HCT116 (cell line): ENCODE data around the gene PIK3R2. TPM values are rescaled to one million over a fixed set of nuclear protein-coding genes. Genes with fewer than 3 reads are reported as not detected.

Experiments
- ATAC-seq: fragments of 200-7000 bp; cut with Tn5 transposase; 2 replicates; pipeline ENCODE4 v1.9.1; 2020; ENCODE audit warnings: mild to moderate bottlenecking, moderate library complexity
- BruUV-seq: library from RNA; stranded (reverse); fragments of 400-500 nt; replicated peaks from 2 replicates; lab custom pipeline; 2021; lab: Mats Ljungman, UMichigan
- CTCF ChIA-PET: fragments of 300-600 bp; sonication (Branson Sonifier 250); formaldehyde crosslinking; loops from one replicate; lab custom pipeline; 2021; ENCODE audit warnings: antibody characterized with exemption; lab: Charles Lee
- POLR2A ChIA-PET: fragments of 300-600, 350-600 bp; sonication (Branson Sonifier 250); formaldehyde crosslinking; loops from one replicate; lab custom pipeline; 2021; ENCODE audit warnings: antibody characterized with exemption; lab: Charles Lee
- RAD21 ChIA-PET, 2 experiments: fragments of 300-600 bp; sonication (Branson Sonifier 250); formaldehyde crosslinking; loops; one replicate each; lab custom pipeline; 2023; ENCODE audit warnings: low total read pairs in 2 of 2; ENCODE audit not compliant: uncharacterized antibody in 2 of 2, unreplicated experiment in 2 of 2, low non-redundant PET in 1 of 2; lab: Charles Lee
- DNase-seq: peaks from one replicate; pipeline ENCODE4 v3.0.0-alpha.2; 2010; ENCODE audit warnings: low read depth, low spot score
- H2AFZ ChIP-seq: fragments of 200-600 bp; shearing (Covaris generic), sonication (generic); 2 replicates; pipeline ENCODE4 v1.6.1; 2017; ENCODE audit warnings: low read depth, mixed run types, mixed read lengths, antibody characterized with exemption, low read length; ENCODE audit not compliant: poor library complexity, severe bottlenecking
- H3K27ac ChIP-seq: 2 replicates; pipeline ENCODE4 v1.5.1; 2012; ENCODE audit warnings: low read depth, low read length
- H3K27me3 ChIP-seq: fragments of 200-600 bp; sonication (generic); 2 replicates; pipeline ENCODE4 v1.6.1; 2016; ENCODE audit warnings: mixed run types, low read length, mixed read lengths; ENCODE audit not compliant: insufficient read depth
- H3K36me3 ChIP-seq, 2 experiments: fragments of 200-500 bp in 1 of 2; fragments of 200-600 bp in 1 of 2; sonication (Bioruptor generic) in 1 of 2; sonication (generic) in 1 of 2; 2 replicates each; pipeline versions ENCODE4 v1.5.1 to v1.6.1; 2014 to 2016; ENCODE audit warnings: low read length in 2 of 2, inconsistent platforms in 1 of 2, mixed read lengths in 1 of 2, mixed run types in 1 of 2; ENCODE audit not compliant: insufficient read depth in 2 of 2, control insufficient read depth in 1 of 2
- H3K4me1 ChIP-seq, 2 experiments: fragments of 200-600 bp in 1 of 2; sonication (generic) in 1 of 2; 2 replicates each; pipeline versions ENCODE4 v1.5.1 to v1.6.1; 2012 to 2017; ENCODE audit warnings: low read length in 2 of 2, inconsistent platforms in 1 of 2, mild to moderate bottlenecking in 1 of 2, mixed read lengths in 1 of 2, mixed run types in 1 of 2, moderate library complexity in 1 of 2; ENCODE audit not compliant: insufficient read depth in 2 of 2, control insufficient read depth in 1 of 2
- H3K4me2 ChIP-seq: fragments of 200-600 bp; sonication (generic); 2 replicates; pipeline ENCODE4 v1.6.1; 2017; ENCODE audit warnings: mixed run types, low read length, mixed read lengths
- H3K4me3 ChIP-seq, 2 experiments: fragments of 200-600 bp in 1 of 2; sonication (generic) in 1 of 2; replicated peaks in 1 of 2; 2 replicates each; pipeline ENCODE4 v1.5.1; 2011 to 2016; ENCODE audit warnings: low read length in 2 of 2, control low read depth in 1 of 2, low read depth in 1 of 2, mild to moderate bottlenecking in 1 of 2, mixed read lengths in 1 of 2, mixed run types in 1 of 2
- H3K79me2 ChIP-seq: fragments of 200-600 bp; sonication (generic); 2 replicates; pipeline ENCODE4 v1.6.1; 2017; ENCODE audit warnings: mild to moderate bottlenecking, mixed run types, low read length, moderate library complexity, mixed read lengths; ENCODE audit not compliant: insufficient read depth
- H3K9ac ChIP-seq: fragments of 200-600 bp; sonication (generic); 2 replicates; pipeline ENCODE4 v1.6.1; 2016; ENCODE audit warnings: low read length, mixed read lengths
- H3K9me2 ChIP-seq: fragments of 200-600 bp; sonication (generic), shearing (Covaris generic); 2 replicates; pipeline ENCODE4 v1.6.1; 2017; ENCODE audit warnings: mixed run types, mild to moderate bottlenecking, moderate library complexity; ENCODE audit not compliant: insufficient read depth
- H3K9me3 ChIP-seq, 2 experiments: fragments of 200-500 bp in 1 of 2; fragments of 200-600 bp in 1 of 2; sonication (Bioruptor generic) in 1 of 2; sonication (generic) in 1 of 2; 2 replicates each; pipeline ENCODE4 v1.6.1; 2014 to 2017; ENCODE audit warnings: low read length in 2 of 2, mixed read lengths in 2 of 2, inconsistent platforms in 1 of 2, low read depth in 1 of 2, mild to moderate bottlenecking in 1 of 2, mixed run types in 1 of 2, moderate library complexity in 1 of 2; ENCODE audit not compliant: control insufficient read depth in 1 of 2, insufficient read depth in 1 of 2
- H4K20me1 ChIP-seq: fragments of 200-600 bp; sonication (generic), shearing (Covaris generic); 2 replicates; pipeline ENCODE4 v1.6.1; 2017; ENCODE audit warnings: mixed run types, mild to moderate bottlenecking, moderate library complexity; ENCODE audit not compliant: insufficient read depth
- CBX3 ChIP-seq: IDR thresholded peaks from 2 replicates; pipeline ENCODE4 v1.6.1; 2012; ENCODE audit warnings: low read depth
- CEBPB ChIP-seq: IDR thresholded peaks from 2 replicates; pipeline ENCODE4 v1.6.1; 2012; ENCODE audit warnings: low read depth
- ELF1 ChIP-seq: IDR thresholded peaks from 2 replicates; pipeline ENCODE4 v1.6.1; 2012; ENCODE audit warnings: low read depth, borderline replicate concordance
- EZH2 ChIP-seq: fragments of 200-600 bp; sonication (generic); IDR thresholded peaks from 2 replicates; pipeline ENCODE4 v1.6.1; 2017; ENCODE audit warnings: antibody characterized with exemption, mixed run types
- EZH2phosphoT487 ChIP-seq: fragments of 200-600 bp; IDR thresholded peaks from 2 replicates; pipeline ENCODE4 v1.6.1; 2018; ENCODE audit warnings: antibody characterized with exemption, borderline replicate concordance
- FOSL1 ChIP-seq: IDR thresholded peaks from 2 replicates; pipeline ENCODE4 v1.6.1; 2012; ENCODE audit warnings: low read depth
- JUND ChIP-seq: IDR thresholded peaks from 2 replicates; pipeline ENCODE4 v1.6.1; 2012
- POLR2A ChIP-seq: IDR thresholded peaks from 2 replicates; pipeline ENCODE4 v1.7.0; 2011; ENCODE audit warnings: borderline replicate concordance; ENCODE audit not compliant: insufficient read depth, insufficient read length; ENCODE audit errors: extremely low read depth
- SP1 ChIP-seq: IDR thresholded peaks from 2 replicates; pipeline ENCODE4 v1.6.1; 2012; ENCODE audit warnings: low read depth
- TCF7L2 ChIP-seq: IDR thresholded peaks from 2 replicates; pipeline ENCODE4 v1.7.0; 2011; ENCODE audit warnings: borderline replicate concordance, inconsistent platforms; ENCODE audit not compliant: insufficient read depth, insufficient read length; ENCODE audit errors: extremely low read depth
- YY1 ChIP-seq: IDR thresholded peaks from 2 replicates; pipeline ENCODE4 v1.6.1; 2011; ENCODE audit warnings: low read length, low read depth, moderate library complexity, mild to moderate bottlenecking; ENCODE audit not compliant: insufficient replicate concordance; ENCODE audit errors: extremely low read depth
- intact Hi-C: fragments of 100-400 bp; cut with micrococcal nuclease; formaldehyde crosslinking; loops from 2 replicates; pipeline ENCODE4 v1.10.0; 2022
- total RNA-seq: library from RNA; stranded (reverse); gene quantifications from one replicate; pipeline ENCODE4 v1.2.1, GENCODE V29; 2021; ENCODE audit not compliant: unreplicated experiment
- TF ChIP-seq, protein P1 (sequence below): IDR thresholded peaks from 2 replicates; pipeline ENCODE4 v1.6.1; 2012; ENCODE audit warnings: low read depth
- TF ChIP-seq, protein P2 (sequence below): IDR thresholded peaks from 2 replicates; pipeline ENCODE4 v1.6.1; 2012

The PIK3R2 gene
- total RNA-seq, 1 experiment from 2014 or later, result 53.4 TPM

DNA sequence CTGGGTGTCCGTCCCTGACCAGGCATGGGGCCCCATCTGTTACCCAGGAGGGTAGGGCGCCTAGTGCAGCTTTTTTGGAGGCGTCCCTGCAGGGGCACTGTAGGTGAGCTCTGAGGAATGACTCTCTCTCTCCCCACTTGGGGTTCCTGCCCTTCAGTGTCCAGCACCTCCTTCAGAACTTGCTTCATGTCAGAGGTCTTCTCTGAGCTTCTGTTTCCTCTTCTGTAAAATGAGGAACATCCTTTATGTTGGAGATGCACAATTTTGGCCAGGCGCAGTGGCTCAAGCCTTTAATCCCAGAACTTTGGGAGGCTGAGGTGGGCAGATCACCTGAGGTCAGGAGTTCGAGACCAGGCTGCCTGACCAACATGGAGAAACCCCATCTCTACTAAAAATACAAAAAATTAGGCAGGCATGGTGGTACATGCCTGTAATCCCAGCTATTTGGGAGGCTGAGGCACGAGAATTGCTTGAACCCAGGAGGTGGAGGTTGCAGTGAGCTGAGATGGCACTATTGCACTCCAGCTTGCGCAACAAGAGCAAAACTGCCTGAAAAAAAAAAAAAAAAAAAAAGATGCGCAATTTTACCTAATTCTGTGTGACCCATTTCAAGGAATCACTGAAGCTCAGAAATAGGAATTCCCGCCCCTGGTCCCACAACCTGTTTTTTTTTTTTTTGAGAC lies 15.2 kb upstream of the PIK3R2 start (continued):
- TF ChIP-seq SP1, result no peak
- TF ChIP-seq POLR2A, result no peak
- TF ChIP-seq EZH2, result no peak

DNA sequence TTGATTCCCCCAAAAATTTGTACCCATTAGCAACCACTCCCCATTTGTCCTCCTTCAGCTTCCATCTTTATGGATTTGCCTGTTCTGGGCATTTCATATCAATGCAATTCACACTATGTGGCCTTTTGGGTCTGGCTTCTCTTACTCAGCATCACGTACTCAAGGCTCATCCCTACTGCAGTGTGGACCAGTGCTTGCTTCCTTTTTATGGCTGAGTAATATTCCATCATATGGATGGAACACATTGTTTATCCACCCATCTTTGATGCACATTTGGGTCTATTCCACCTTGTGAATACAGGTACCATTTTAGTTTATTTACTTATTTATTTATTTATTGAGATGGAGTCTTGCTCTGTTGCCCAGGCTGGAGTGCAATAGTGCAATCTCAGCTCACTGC lies 12.5 kb upstream of the PIK3R2 start:
- no peak overlapping the region for H3K4me3 ChIP-seq
- no peak for ATAC-seq

More for the DNA sequence above, 12.5 kb upstream of the PIK3R2 start:
- DNase-seq, result no peak
- H3K27me3 ChIP-seq, result no peaks in the 10 kb centered on the region
- H3K9ac ChIP-seq, result no peak overlapping the region
- H2AFZ ChIP-seq, result no peak overlapping the region
- H3K9me3 ChIP-seq, result no peaks in the 10 kb centered on the region
- H3K9me2 ChIP-seq, result no peaks in the 10 kb centered on the region
- TF ChIP-seq POLR2A (no peak), EZH2phosphoT487 (no peak), CEBPB (no peak), FOSL1 (no peak), EZH2 (no peak), TCF7L2 (no peak), ELF1 (no peak), YY1 (no peak), CBX3 (no peak), JUND (no peak)
- TF ChIP-seq, protein P1, sequence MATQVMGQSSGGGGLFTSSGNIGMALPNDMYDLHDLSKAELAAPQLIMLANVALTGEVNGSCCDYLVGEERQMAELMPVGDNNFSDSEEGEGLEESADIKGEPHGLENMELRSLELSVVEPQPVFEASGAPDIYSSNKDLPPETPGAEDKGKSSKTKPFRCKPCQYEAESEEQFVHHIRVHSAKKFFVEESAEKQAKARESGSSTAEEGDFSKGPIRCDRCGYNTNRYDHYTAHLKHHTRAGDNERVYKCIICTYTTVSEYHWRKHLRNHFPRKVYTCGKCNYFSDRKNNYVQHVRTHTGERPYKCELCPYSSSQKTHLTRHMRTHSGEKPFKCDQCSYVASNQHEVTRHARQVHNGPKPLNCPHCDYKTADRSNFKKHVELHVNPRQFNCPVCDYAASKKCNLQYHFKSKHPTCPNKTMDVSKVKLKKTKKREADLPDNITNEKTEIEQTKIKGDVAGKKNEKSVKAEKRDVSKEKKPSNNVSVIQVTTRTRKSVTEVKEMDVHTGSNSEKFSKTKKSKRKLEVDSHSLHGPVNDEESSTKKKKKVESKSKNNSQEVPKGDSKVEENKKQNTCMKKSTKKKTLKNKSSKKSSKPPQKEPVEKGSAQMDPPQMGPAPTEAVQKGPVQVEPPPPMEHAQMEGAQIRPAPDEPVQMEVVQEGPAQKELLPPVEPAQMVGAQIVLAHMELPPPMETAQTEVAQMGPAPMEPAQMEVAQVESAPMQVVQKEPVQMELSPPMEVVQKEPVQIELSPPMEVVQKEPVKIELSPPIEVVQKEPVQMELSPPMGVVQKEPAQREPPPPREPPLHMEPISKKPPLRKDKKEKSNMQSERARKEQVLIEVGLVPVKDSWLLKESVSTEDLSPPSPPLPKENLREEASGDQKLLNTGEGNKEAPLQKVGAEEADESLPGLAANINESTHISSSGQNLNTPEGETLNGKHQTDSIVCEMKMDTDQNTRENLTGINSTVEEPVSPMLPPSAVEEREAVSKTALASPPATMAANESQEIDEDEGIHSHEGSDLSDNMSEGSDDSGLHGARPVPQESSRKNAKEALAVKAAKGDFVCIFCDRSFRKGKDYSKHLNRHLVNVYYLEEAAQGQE, result no peak
- TF ChIP-seq, protein P2, sequence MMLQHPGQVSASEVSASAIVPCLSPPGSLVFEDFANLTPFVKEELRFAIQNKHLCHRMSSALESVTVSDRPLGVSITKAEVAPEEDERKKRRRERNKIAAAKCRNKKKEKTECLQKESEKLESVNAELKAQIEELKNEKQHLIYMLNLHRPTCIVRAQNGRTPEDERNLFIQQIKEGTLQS, result no peak
- H3K36me3 ChIP-seq, result peaks cover 9 to 23% of the 10 kb centered on the region in 2 experiments; a peak in 3 of 4 replicates
- POLR2A ChIA-PET, result interaction anchor here (0.6 kb wide), 1 partner anchor 14 kb away, joined by 3 read pairs; no protein-coding TSS in a partner anchor
- intact Hi-C loops, result no loop called here
- BruUV-seq, result no TSS peak
- no peak overlapping the region for H3K4me2 ChIP-seq
- H3K4me1 ChIP-seq, result no peaks in the 10 kb centered on the region
- no peak overlapping the region for H3K27ac ChIP-seq
- no peaks in the 10 kb centered on the region for H4K20me1 ChIP-seq
- CTCF ChIA-PET, result interaction anchor here (1.0 kb wide), 1 partner anchor 27 kb away, joined by 3 read pairs; no protein-coding TSS in a partner anchor
- RAD21 ChIA-PET, result no interaction called here
- no peaks in the 10 kb centered on the region for H3K79me2 ChIP-seq
